Measurements from ENCODE around the gene TRIOBP. TPM values are rescaled to one million over a fixed set of nuclear protein-coding genes. Genes with fewer than 3 reads are reported as not detected.

The TRIOBP gene
- total RNA-seq, 2 experiments from 2014 or later: 9.0 to 10.1 TPM

GRCh38 chr22:37659066-37659896 lies 37.6 kb upstream of the TRIOBP start:
- ATAC-seq (ENCODE audit: poor library complexity): no peak
- peaks cover 35% of the 10 kb centered on the region for H3K4me1 ChIP-seq (ENCODE audit: insufficient read depth, low read length)
- no peaks in the 10 kb centered on the region for H3K27me3 Mint-ChIP-seq
- no peak overlapping the region for H3K27ac ChIP-seq (ENCODE audit: low read depth in 1 of 2, low read length in 2 of 2)
- peaks cover 24% of the 10 kb centered on the region for H3K36me3 Mint-ChIP-seq (ENCODE audit: low read depth)
- CTCF ChIA-PET: interaction anchor here (1.0 to 5.6 kb wide), 7 partner anchors 12 to 67 kb away, joined by 3 to 63 read pairs (median 9); partner anchors contain the start of gene LGALS1
- peak overlapping the region; percentile 65 for H3K4me3 ChIP-seq (ENCODE audit: low read length)
- H3K27me3 ChIP-seq (ENCODE audit: control insufficient read depth in 1 of 2, insufficient read depth in 2 of 2, low read length in 2 of 2): no peaks in the 10 kb centered on the region
- H3K4me1 Mint-ChIP-seq (ENCODE audit: low read depth): peaks cover 46% of the 10 kb centered on the region
- peak in 4 of 14 experiments; percentile 28 to 65 (median 44) for DNase-seq
- H3K9me3 ChIP-seq (ENCODE audit: control insufficient read depth in 1 of 2, insufficient read depth in 1 of 2, low read length in 2 of 2): no peaks in the 10 kb centered on the region
- POLR2A ChIA-PET: interaction anchor here (0.6 to 9.8 kb wide), 13 partner anchors 10 to 848 kb away, joined by 3 to 256 read pairs (median 12); partner anchors contain the start of genes GGA1, LGALS1, MICALL1 and SH3BP1
- H3K9me3 Mint-ChIP-seq: no peaks in the 10 kb centered on the region
- peak overlapping the region; percentile 71 for H3K4me3 Mint-ChIP-seq
- peaks cover 6% of the 10 kb centered on the region for H3K36me3 ChIP-seq (ENCODE audit: insufficient read depth, low read length)
- no peak for TF ChIP-seq CTCF (IDR thresholded peaks at IDR 0.05)
- peak overlapping the region; percentile 61 for H3K27ac Mint-ChIP-seq
- intact Hi-C loops (cut with DNase I, micrococcal nuclease): loop anchor here (2.0 kb wide), 2 partner anchors 16 to 18 kb away; no protein-coding TSS in a partner anchor

GRCh38 chr22:37659897-37660708 lies 36.7 kb upstream of the TRIOBP start:
- DNase-seq (no peak), ATAC-seq (ENCODE audit: poor library complexity) (no peak)
- Histone ChIP-seq H3K9me3 (ENCODE audit: control insufficient read depth in 1 of 2, insufficient read depth in 1 of 2, low read length in 2 of 2) (no peaks in the 10 kb centered on the region), H3K27ac (ENCODE audit: low read depth in 1 of 2, low read length in 2 of 2) (no peak overlapping the region), H3K27me3 (ENCODE audit: control insufficient read depth in 1 of 2, insufficient read depth in 2 of 2, low read length in 2 of 2) (no peaks in the 10 kb centered on the region), H3K4me3 (ENCODE audit: low read length) (peak overlapping the region; percentile 65), H3K36me3 (ENCODE audit: insufficient read depth, low read length) (peaks cover 2% of the 10 kb centered on the region), H3K4me1 (ENCODE audit: insufficient read depth, low read length) (peaks cover 35% of the 10 kb centered on the region)
- peaks cover 19% of the 10 kb centered on the region for H3K36me3 Mint-ChIP-seq (ENCODE audit: low read depth)
- ChIA-PET CTCF (interaction anchor here (1.5 to 5.6 kb wide), 5 partner anchors 9 to 68 kb away, joined by 4 to 63 read pairs (median 15); no protein-coding TSS in a partner anchor), POLR2A (interaction anchor here (1.7 to 9.8 kb wide), 7 partner anchors 14 to 52 kb away, joined by 7 to 256 read pairs (median 43); partner anchors contain the start of genes GGA1, LGALS1 and SH3BP1)
- H3K27ac Mint-ChIP-seq: peak overlapping the region; percentile 61
- intact Hi-C loops (cut with DNase I, micrococcal nuclease): loop anchor here (2.0 kb wide), 2 partner anchors 17 to 19 kb away; no protein-coding TSS in a partner anchor
- H3K9me3 Mint-ChIP-seq: no peaks in the 10 kb centered on the region
- no peak for TF ChIP-seq CTCF (IDR thresholded peaks at IDR 0.05)
- peaks cover 49% of the 10 kb centered on the region for H3K4me1 Mint-ChIP-seq (ENCODE audit: low read depth)
- H3K27me3 Mint-ChIP-seq: no peaks in the 10 kb centered on the region
- H3K4me3 Mint-ChIP-seq: peak overlapping the region; percentile 71

GRCh38 chr22:37660709-37661045 lies 36.2 kb upstream of the TRIOBP start:
- no peaks in the 10 kb centered on the region for H3K27me3 Mint-ChIP-seq
- no peak for TF ChIP-seq CTCF (IDR thresholded peaks at IDR 0.05)
- DNase-seq: no peak
- Histone ChIP-seq H3K36me3 (ENCODE audit: insufficient read depth, low read length) (peaks cover 7% of the 10 kb centered on the region), H3K4me1 (ENCODE audit: insufficient read depth, low read length) (peaks cover 35% of the 10 kb centered on the region), H3K27me3 (ENCODE audit: control insufficient read depth in 1 of 2, insufficient read depth in 2 of 2, low read length in 2 of 2) (no peaks in the 10 kb centered on the region), H3K27ac (ENCODE audit: low read depth in 1 of 2, low read length in 2 of 2) (no peak overlapping the region), H3K4me3 (ENCODE audit: low read length) (no peak overlapping the region), H3K9me3 (ENCODE audit: control insufficient read depth in 1 of 2, insufficient read depth in 1 of 2, low read length in 2 of 2) (no peaks in the 10 kb centered on the region)
- intact Hi-C loops (cut with DNase I, micrococcal nuclease): loop anchor here (1.0 kb wide), 1 partner anchor 21 kb away; no protein-coding TSS in a partner anchor
- ChIA-PET POLR2A (interaction anchor here (0.9 to 9.8 kb wide), 5 partner anchors 13 to 33 kb away, joined by 4 to 256 read pairs (median 7); partner anchors contain the start of genes LGALS1 and NOL12), CTCF (interaction anchor here (1.5 to 5.6 kb wide), 4 partner anchors 9 to 21 kb away, joined by 4 to 63 read pairs (median 20); no protein-coding TSS in a partner anchor)
- H3K9me3 Mint-ChIP-seq: no peaks in the 10 kb centered on the region
- ATAC-seq (ENCODE audit: poor library complexity): no peak
- peaks cover 19% of the 10 kb centered on the region for H3K36me3 Mint-ChIP-seq (ENCODE audit: low read depth)
- no peak overlapping the region for H3K27ac Mint-ChIP-seq
- H3K4me1 Mint-ChIP-seq (ENCODE audit: low read depth): peaks cover 49% of the 10 kb centered on the region
- peak overlapping the region; percentile 54 for H3K4me3 Mint-ChIP-seq

All from CD4-positive, alpha-beta T cell (primary cell).